WI38 (cell line): ENCODE measurements around the gene SALL2.
A peak's percentile ranks its signal among the peaks of the same experiment; 100 is the strongest.

Experiments used
- H3K4me3 ChIP-seq: 2 replicates; pipeline ENCODE4 v1.5.1; 2011; ENCODE audit warnings: low read depth, mild to moderate bottlenecking, control low read depth, low read length
- TF ChIP-seq, protein P1 (sequence below): IDR thresholded peaks from 2 replicates; pipeline ENCODE4 v1.5.1; 2012; ENCODE audit warnings: low read depth, mild to moderate bottlenecking, control low read depth, low read length

SALL2 gene

DNA sequence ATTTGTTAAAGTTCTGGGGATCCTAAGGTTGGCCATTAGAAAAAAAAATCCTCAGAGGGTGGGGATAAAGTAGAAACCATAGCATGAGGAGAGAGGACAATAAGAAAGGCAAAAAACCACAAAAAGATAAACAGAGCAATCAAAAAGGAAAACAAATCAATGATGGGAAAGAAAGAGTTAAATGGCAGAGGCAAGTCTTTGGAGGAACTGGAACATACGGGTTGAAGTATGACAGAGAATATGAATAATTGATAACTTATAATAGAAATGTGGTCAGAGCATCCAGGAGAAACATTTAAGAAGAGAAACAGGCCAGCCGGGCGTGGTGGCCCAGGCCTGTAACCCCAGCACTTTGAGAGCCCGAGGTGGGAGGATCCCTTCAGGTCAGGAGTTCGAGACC is 17.8 kb upstream of the SALL2 start:
- TF ChIP-seq, protein P1, sequence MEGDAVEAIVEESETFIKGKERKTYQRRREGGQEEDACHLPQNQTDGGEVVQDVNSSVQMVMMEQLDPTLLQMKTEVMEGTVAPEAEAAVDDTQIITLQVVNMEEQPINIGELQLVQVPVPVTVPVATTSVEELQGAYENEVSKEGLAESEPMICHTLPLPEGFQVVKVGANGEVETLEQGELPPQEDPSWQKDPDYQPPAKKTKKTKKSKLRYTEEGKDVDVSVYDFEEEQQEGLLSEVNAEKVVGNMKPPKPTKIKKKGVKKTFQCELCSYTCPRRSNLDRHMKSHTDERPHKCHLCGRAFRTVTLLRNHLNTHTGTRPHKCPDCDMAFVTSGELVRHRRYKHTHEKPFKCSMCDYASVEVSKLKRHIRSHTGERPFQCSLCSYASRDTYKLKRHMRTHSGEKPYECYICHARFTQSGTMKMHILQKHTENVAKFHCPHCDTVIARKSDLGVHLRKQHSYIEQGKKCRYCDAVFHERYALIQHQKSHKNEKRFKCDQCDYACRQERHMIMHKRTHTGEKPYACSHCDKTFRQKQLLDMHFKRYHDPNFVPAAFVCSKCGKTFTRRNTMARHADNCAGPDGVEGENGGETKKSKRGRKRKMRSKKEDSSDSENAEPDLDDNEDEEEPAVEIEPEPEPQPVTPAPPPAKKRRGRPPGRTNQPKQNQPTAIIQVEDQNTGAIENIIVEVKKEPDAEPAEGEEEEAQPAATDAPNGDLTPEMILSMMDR, result no peak
- H3K4me3 ChIP-seq, result no peak overlapping the region

DNA sequence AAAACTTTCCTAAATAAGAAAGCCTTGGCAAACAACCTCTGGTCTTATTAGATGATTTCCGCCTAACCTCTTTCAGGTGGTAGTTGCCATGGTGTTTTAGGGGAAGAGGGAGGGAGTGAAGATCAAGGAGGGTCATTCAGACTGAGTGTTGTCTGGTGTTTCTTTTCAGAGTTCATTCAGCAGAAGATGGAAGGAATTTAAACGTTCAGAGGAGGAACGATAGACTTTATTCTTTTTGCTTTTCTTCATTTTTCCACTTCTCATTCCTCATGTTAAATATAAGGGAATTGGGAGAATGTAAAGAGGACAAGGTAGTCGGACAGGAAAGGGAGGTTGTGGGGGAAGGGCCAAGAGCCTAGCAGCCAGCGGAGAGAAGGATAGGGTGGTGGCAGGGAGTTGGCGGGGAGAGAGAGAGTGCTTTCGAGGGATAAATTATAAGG is 17.4 kb upstream of the SALL2 start:
- TF ChIP-seq, protein P1, result no peak
- no peak overlapping the region for H3K4me3 ChIP-seq

DNA sequence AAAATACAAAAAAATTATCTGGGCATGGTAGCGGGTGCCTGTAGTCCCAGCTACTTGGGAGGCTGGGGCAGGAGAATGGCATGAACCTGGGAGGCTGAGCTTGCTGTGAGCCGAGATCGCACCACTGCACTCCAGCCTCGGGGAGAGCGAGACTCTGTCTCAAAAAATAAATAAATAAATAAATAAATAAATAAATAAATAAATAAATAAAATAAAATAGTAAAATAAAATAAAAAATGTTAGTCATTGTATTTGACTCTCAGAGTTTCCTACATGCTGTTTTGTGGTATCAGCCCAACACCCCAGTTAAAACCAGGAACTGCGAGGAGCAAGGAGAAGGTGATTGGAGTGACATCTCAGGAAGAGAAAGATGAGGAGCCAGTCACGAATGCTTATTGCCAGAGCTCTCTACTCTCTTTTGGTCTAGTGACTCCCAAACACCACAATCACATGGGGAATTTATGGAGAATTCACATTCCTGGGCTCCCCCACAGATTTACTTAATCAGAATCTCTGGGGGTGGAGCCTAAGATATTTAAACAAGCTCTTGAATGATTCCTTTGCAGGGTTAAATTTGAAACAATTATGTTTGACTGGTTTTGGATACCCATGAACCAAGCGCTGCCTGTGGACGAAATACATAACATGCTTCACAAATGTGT is 15.4 kb upstream of the SALL2 start:
- no peak overlapping the region for H3K4me3 ChIP-seq
- TF ChIP-seq, protein P1, result no peak

DNA sequence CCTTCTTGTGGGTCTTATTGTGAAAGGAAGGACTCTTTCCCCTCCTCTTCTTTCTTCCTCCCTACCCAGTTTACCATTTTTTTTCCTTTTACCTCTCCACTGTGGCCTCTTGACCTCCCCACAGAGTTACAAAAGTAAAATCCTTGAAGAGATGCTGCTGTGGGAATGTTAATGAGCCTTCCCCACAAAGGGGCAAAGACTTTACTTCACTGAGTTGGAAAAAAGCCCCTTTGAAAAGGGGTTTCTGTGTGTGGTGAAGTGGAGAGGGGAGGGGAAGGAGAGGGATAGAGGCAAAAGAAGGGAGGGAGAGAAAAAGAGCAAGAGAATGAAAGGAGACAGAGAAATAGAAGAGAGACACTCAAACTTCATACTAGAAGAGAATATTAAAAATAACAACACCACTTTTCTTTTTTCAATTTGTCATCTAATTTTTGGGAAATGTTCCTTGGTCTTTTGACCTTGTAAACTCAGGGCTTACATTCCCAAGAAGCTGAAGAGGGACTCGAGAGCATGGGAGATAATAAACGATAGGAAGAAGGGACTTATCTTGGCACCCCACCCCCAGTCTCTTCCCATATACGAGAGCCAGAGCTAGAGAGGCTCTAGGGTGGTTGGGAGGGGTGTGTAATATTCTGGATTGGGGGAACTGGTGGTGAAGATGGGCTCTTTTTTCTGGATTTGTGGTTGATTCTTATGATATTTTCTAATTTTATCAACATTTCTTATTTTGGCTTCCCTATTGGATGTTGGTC is 13.2 kb upstream of the SALL2 start:
- TF ChIP-seq, protein P1, result no peak
- no peak overlapping the region for H3K4me3 ChIP-seq

DNA sequence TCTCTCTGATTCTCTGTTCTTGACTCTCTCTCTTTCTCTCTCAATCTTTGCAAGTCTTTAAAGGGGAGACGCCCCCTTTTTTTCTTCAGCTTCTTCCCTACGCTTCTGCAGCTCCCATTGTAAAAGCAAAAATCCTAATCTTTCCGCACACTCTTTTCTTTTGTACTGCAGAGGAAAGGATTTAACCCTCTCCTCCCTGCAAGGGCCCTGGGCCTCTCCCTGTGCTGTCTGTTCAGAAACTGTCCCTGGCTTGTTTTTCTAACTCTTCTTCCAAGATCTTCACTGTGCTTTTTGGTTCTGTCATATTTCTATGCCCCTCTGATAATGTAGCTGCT is 10.9 kb upstream of the SALL2 start:
- peak overlapping the region; percentile 22; the same call in 1 of the 2 replicates for H3K4me3 ChIP-seq

DNA sequence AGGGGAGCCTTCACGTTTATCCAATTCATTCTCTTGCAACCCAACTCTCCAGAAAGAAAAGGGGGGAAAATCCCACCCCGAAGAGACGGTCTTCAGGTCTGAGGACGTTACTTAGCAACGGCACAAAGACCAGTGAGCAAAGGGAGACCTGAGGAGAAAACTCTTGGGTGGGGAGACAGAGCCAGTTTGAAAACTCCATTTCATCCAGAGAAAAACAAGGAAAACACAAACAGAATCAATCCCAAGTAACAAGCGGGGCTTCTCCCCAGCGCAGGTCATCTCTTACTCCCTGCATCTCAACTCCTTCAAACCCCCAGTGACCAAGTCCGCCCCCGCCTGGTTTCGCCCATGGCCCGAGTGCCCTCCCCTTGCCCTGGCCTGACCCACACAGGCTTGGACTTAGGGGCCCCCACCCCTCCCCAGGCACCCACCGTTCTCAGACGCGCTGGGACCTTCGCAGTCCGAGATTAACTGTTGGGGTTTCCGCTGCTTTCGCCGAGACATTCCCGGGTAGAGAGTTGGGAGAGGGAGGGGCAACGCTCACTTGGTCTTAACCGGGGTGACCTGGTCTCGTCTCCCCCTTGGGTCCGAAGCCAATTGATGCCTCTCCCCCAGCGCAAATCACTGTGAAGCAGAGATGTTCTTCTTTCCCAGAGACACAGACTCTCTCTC is 10.4 kb upstream of the SALL2 start:
- peak overlapping the region; percentile 22; the same call in 1 of the 2 replicates for H3K4me3 ChIP-seq

More for the DNA sequence above, 10.9 kb upstream of the SALL2 start:
- TF ChIP-seq, protein P1, result no peak

More for the DNA sequence above, 10.4 kb upstream of the SALL2 start:
- TF ChIP-seq, protein P1, result no peak
